ENCODE results near the gene SLC25A11.
A peak's percentile ranks its signal among the peaks of the same experiment; 100 is the strongest.

SLC25A11 gene

DNA sequence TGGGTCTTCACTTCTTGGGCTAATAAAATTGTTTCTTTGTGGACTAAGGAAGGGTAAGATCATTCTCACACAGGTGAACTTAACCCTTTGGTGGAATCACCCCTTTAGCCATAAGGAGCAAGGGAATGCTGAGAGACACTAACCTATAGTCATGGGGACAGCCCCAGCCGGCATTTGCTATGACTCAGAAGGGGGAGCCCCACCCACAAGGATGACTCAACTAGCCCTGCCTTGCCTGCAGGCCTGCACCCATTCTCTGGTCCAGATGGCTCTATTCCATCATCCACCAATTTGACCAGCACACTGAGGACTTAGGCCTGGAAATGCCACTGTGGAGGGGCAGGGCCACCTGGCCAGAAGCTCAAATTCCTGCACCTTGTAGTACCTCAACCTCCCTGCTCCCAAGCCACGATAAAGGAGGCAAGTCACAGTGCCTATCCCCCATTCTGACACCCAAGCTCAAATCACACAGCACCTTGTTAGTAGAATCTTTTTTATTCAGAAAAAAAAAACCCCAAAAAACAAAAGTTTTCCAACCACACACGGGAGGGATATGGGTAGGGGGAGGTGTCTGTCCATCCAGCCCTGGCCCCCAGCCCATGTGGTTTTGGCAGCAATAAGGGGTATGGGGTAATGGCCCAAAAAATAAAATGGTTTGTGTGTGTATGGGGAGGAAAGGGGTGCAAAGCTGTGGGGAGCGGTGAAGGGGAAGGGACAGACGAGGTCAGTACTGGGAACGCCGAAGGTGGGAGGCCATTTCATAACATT is 5.5 kb upstream of the SLC25A11 start:
- no peak overlapping the region for H3K4me3 ChIP-seq (ENCODE audit: low read depth, low read length)
- in situ Hi-C loops (cut with HindIII; ENCODE audit: low sequenced_read_pairs) = no loop called here
- TF ChIP-seq, protein P1, sequence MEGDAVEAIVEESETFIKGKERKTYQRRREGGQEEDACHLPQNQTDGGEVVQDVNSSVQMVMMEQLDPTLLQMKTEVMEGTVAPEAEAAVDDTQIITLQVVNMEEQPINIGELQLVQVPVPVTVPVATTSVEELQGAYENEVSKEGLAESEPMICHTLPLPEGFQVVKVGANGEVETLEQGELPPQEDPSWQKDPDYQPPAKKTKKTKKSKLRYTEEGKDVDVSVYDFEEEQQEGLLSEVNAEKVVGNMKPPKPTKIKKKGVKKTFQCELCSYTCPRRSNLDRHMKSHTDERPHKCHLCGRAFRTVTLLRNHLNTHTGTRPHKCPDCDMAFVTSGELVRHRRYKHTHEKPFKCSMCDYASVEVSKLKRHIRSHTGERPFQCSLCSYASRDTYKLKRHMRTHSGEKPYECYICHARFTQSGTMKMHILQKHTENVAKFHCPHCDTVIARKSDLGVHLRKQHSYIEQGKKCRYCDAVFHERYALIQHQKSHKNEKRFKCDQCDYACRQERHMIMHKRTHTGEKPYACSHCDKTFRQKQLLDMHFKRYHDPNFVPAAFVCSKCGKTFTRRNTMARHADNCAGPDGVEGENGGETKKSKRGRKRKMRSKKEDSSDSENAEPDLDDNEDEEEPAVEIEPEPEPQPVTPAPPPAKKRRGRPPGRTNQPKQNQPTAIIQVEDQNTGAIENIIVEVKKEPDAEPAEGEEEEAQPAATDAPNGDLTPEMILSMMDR (IDR thresholded peaks at IDR 0.05; ENCODE audit: low read depth, low read length) = no peak
- DNase-seq (ENCODE audit: low read depth, low spot score) = peak; percentile 86

- in situ Hi-C loops (cut with HindIII; ENCODE audit: low sequenced_read_pairs) = no loop called here
- DNase-seq (ENCODE audit: low read depth, low spot score) = no peak
- TF ChIP-seq, protein P1 (IDR thresholded peaks at IDR 0.05; ENCODE audit: low read depth, low read length) = no peak
- no peak overlapping the region for H3K4me3 ChIP-seq (ENCODE audit: low read depth, low read length)
These were observed 4.8 kb upstream of the SLC25A11 start for GRCh38 chr17:4944554-4945175.

GRCh38 chr17:4944163-4944553 is 4.3 kb upstream of the SLC25A11 start:
- H3K4me3 ChIP-seq (ENCODE audit: low read depth, low read length) = no peak overlapping the region
- DNase-seq (ENCODE audit: low read depth, low spot score) = no peak
- in situ Hi-C loops (cut with HindIII; ENCODE audit: low sequenced_read_pairs) = no loop called here
- TF ChIP-seq, protein P1 (IDR thresholded peaks at IDR 0.05; ENCODE audit: low read depth, low read length) = no peak

DNA sequence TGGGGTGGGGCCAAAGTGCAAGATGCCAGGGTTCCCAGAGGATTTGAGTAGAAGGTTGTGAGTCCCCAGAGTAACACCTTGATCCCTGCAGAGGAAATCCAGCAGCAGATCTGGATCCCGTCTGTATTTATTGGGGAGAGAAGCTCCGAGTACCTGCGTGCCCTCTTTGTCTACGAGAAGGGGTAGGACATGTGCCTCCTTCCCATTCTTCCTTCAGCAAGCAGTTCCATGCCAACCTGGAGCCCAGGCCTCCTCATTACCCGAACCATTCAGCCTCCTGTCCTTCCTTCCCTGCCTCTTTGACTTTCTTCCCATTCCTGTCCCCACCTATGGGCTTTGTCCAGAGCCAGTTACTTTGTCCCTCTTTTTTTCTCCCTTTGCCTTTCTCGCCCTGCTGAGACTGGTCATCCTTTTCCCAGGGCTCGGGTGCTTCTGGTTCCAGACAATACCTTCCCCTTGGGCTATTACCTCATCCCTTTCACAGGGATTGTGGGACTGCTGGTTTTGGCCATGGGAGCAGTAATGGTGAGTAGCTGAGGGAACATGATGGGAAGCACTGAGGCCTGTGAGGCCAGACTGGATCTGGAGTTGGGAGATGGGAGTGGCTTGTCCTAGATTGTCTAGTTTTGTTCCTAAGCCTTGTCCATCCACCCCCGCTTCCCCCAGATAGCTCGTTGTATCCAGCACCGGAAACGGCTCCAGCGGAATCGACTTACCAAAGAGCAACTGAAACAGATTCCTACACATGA is 3.1 kb upstream of the SLC25A11 start:
- TF ChIP-seq, protein P1 (IDR thresholded peaks at IDR 0.05; ENCODE audit: low read depth, low read length) = no peak
- in situ Hi-C loops (cut with HindIII; ENCODE audit: low sequenced_read_pairs) = no loop called here
- no peak for DNase-seq (ENCODE audit: low read depth, low spot score)
- H3K4me3 ChIP-seq (ENCODE audit: low read depth, low read length) = no peak overlapping the region

- H3K4me3 ChIP-seq (ENCODE audit: low read depth, low read length) = peak overlapping the region; percentile 97
- in situ Hi-C loops (cut with HindIII; ENCODE audit: low sequenced_read_pairs) = no loop called here
- DNase-seq (ENCODE audit: low read depth, low spot score) = no peak
- TF ChIP-seq, protein P1 (IDR thresholded peaks at IDR 0.05; ENCODE audit: low read depth, low read length) = no peak
These were observed 1.4 kb upstream of the SLC25A11 start for GRCh38 chr17:4941319-4941610.

- TF ChIP-seq, protein P1 (IDR thresholded peaks at IDR 0.05; ENCODE audit: low read depth, low read length) = no peak
- in situ Hi-C loops (cut with HindIII; ENCODE audit: low sequenced_read_pairs) = no loop called here
- no peak for DNase-seq (ENCODE audit: low read depth, low spot score)
- peak overlapping the region; percentile 97 for H3K4me3 ChIP-seq (ENCODE audit: low read depth, low read length)
These were observed 891 bp upstream of the SLC25A11 start for GRCh38 chr17:4940555-4941318.

Measured in astrocyte of the spinal cord (primary cell).